HG03457 (cell line): ENCODE data around the gene VPS13C.

Source experiments
- ATAC-seq: cut with Tn5 transposase; IDR thresholded peaks from one replicate; pipeline ENCODE4 v1.9.1; 2021; ENCODE audit warnings: moderate number of reproducible peaks; ENCODE audit not compliant: unreplicated experiment

Gene VPS13C

GRCh38 chr15:61879219-61879618 is 181.0 kb downstream of the VPS13C start:
- ATAC-seq = no peak

GRCh38 chr15:61871926-61872522 is 188.2 kb downstream of the VPS13C start:
- ATAC-seq = no peak

- ATAC-seq = no peak
Measured at GRCh38 chr15:61869656-61870055, 190.6 kb downstream of the VPS13C start.

- no peak for ATAC-seq
Measured at GRCh38 chr15:61861962-61862361, 198.3 kb downstream of the VPS13C start.

GRCh38 chr15:61857169-61857829 is 202.9 kb downstream of the VPS13C start:
- no peak for ATAC-seq

GRCh38 chr15:61856295-61856694 is 204.0 kb downstream of the VPS13C start:
- ATAC-seq = no peak

- no peak for ATAC-seq
Measured at GRCh38 chr15:61853195-61853594, 207.1 kb downstream of the VPS13C start.

- no peak for ATAC-seq
Measured at GRCh38 chr15:61851955-61852354, 208.3 kb downstream of the VPS13C start.

GRCh38 chr15:61849447-61849846 is 210.8 kb downstream of the VPS13C start:
- no peak for ATAC-seq

GRCh38 chr15:61841466-61841865 is 218.8 kb downstream of the VPS13C start:
- ATAC-seq = no peak

GRCh38 chr15:61840090-61840489 is 220.2 kb downstream of the VPS13C start:
- no peak for ATAC-seq

GRCh38 chr15:61839546-61839945 is 220.7 kb downstream of the VPS13C start:
- ATAC-seq = no peak

- ATAC-seq = no peak
Measured at GRCh38 chr15:61835496-61836106, 224.6 kb downstream of the VPS13C start.

- ATAC-seq = no peak
Measured at GRCh38 chr15:61835029-61835428, 225.2 kb downstream of the VPS13C start.

GRCh38 chr15:61834076-61834697 is 226.1 kb downstream of the VPS13C start:
- no peak for ATAC-seq

- no peak for ATAC-seq
Measured at GRCh38 chr15:61832223-61832622, 228.0 kb downstream of the VPS13C start.

- ATAC-seq = no peak
Measured at GRCh38 chr15:61831505-61831921, 228.7 kb downstream of the VPS13C start.

- ATAC-seq = no peak
Measured at GRCh38 chr15:61830536-61831330, 229.5 kb downstream of the VPS13C start.

- no peak for ATAC-seq
Measured at GRCh38 chr15:61829514-61829889, 230.7 kb downstream of the VPS13C start.

- no peak for ATAC-seq
Measured at GRCh38 chr15:61828860-61829513, 231.3 kb downstream of the VPS13C start.

GRCh38 chr15:61828008-61828407 is 232.2 kb downstream of the VPS13C start:
- no peak for ATAC-seq
